HepG2 (cell line): ENCODE measurements around the gene CD84.

Experiments
- BRF2 ChIP-seq: sonication (generic); formaldehyde crosslinking; IDR thresholded peaks from 2 replicates; pipeline ENCODE4 v1.8.1; 2022; ENCODE audit warnings: mild to moderate bottlenecking, missing genetic modification reagents
- CBX2 ChIP-seq, 2 experiments: fragments of 200-600 bp in 1 of 2; sonication (generic); formaldehyde crosslinking in 1 of 2; IDR thresholded peaks; 2 replicates each; pipeline versions ENCODE4 v1.7.0 to v1.8.1; 2018 to 2022; ENCODE audit warnings: low read depth in 2 of 2, low read length in 1 of 2, mild to moderate bottlenecking in 1 of 2, missing genetic modification reagents in 1 of 2
- GLI4 ChIP-seq: sonication (generic); formaldehyde crosslinking; IDR thresholded peaks from 2 replicates; pipeline ENCODE4 v1.5.1; 2020; ENCODE audit warnings: missing genetic modification reagents, mild to moderate bottlenecking, moderate library complexity, borderline replicate concordance
- KLF16 ChIP-seq, 2 experiments: sonication (generic) in 1 of 2; formaldehyde crosslinking in 1 of 2; IDR thresholded peaks; 2 replicates each; pipeline versions ENCODE4 v1.6.1 to v1.8.0; 2016 to 2023; ENCODE audit warnings: missing genetic modification reagents in 2 of 2, missing compliant biosample characterization in 1 of 2
- RBM22 ChIP-seq: fragments of 200-400 bp; formaldehyde crosslinking; optimal IDR thresholded peaks from 2 replicates; pipeline ENCODE3; 2017; ENCODE audit warnings: mild to moderate bottlenecking, low read length, moderate library complexity
- SIN3B ChIP-seq: fragments of 150-350 bp; IDR thresholded peaks from 2 replicates; pipeline ENCODE4 v1.6.1; 2014; ENCODE audit warnings: low read length
- SP4 ChIP-seq: sonication (generic); formaldehyde crosslinking; IDR thresholded peaks from 2 replicates; pipeline ENCODE4 v1.8.1; 2023; ENCODE audit warnings: mild to moderate bottlenecking, missing genetic modification reagents
- TFE3 ChIP-seq: IDR thresholded peaks from 2 replicates; pipeline ENCODE4 v1.6.1; 2016
- ZIK1 ChIP-seq: sonication (generic); formaldehyde crosslinking; IDR thresholded peaks from 2 replicates; pipeline ENCODE4 v1.5.0; 2020; ENCODE audit warnings: mild to moderate bottlenecking, low read depth, missing genetic modification reagents, borderline replicate concordance
- ZNF24 ChIP-seq: fragments of 450-650 bp; IDR thresholded peaks from 2 replicates; pipeline ENCODE4 v1.6.1; 2017; ENCODE audit warnings: antibody characterized with exemption, mild to moderate bottlenecking
- ZNF549 ChIP-seq: sonication (generic); formaldehyde crosslinking; IDR thresholded peaks from 2 replicates; pipeline ENCODE4 v1.5.0; 2020; ENCODE audit warnings: missing genetic modification reagents

GRCh38 chr1:160606611-160607010, 27.3 kb upstream of the CD84 start:
- TF ChIP-seq TFE3 (CRISPR knock-in tag) = no peak
- no peak for TF ChIP-seq GLI4 (CRISPR knock-in tag)
- no peak for TF ChIP-seq ZIK1 (CRISPR knock-in tag)
- TF ChIP-seq RBM22 = no peak
- no peak for TF ChIP-seq SP4
- no peak for TF ChIP-seq KLF16 (CRISPR knock-in tag; IDR thresholded peaks at IDR 0.05)
- no peak for TF ChIP-seq BRF2
- no peak for TF ChIP-seq CBX2 (IDR thresholded peaks at IDR 0.05; ENCODE audit: low read depth, low read length)
- no peak for TF ChIP-seq CBX2 (CRISPR knock-in tag; IDR thresholded peaks at IDR 0.05; ENCODE audit: low read depth)
- TF ChIP-seq ZNF24 = no peak
- no peak for TF ChIP-seq SIN3B
- TF ChIP-seq ZNF549 (CRISPR knock-in tag) = no peak
